ENCODE data around the gene ITIH3. TPM values are rescaled to one million over a fixed set of nuclear protein-coding genes. Genes with fewer than 3 reads are reported as not detected.
A peak's percentile ranks its signal among the peaks of the same experiment; 100 is the strongest.

Gene ITIH3
- total RNA-seq, 1 experiment from 2014 or later: 4.0 TPM

GRCh38 chr3:52834871-52835501 lies 40.4 kb downstream of the ITIH3 start, which contains the start of gene MUSTN1:
Gene MUSTN1 (minus strand): TSS chr3:52835019. CDS start chr3:52834948, 71 bp downstream.
- Histone ChIP-seq H3K4me3 (no peak within 1 kb of the TSS), H3K36me3 (no peaks in the 10 kb centered on the region), H3K9me3 (replicated peaks) (no peaks in the 10 kb centered on the region), H3K27me3 (replicated peaks) (no peaks in the 10 kb centered on the region), H3K4me1 (replicated peaks) (peaks cover 20% of the 10 kb centered on the region), H3K27ac (no peak within 1 kb of the TSS)
- no peak for DNase-seq (ENCODE audit: low read depth in 1 of 2, low spot score in 2 of 2)

- no peak overlapping the region for H3K4me3 ChIP-seq
- no peaks in the 10 kb centered on the region for H3K36me3 ChIP-seq
- no peaks in the 10 kb centered on the region for H3K27me3 ChIP-seq (replicated peaks)
- H3K9me3 ChIP-seq (replicated peaks): no peaks in the 10 kb centered on the region
- peaks cover 16% of the 10 kb centered on the region for H3K4me1 ChIP-seq (replicated peaks)
- no peak overlapping the region for H3K27ac ChIP-seq
- DNase-seq (ENCODE audit: low read depth in 1 of 2, low spot score in 2 of 2): no peak
Observed at GRCh38 chr3:52835766-52836470, 41.3 kb downstream of the ITIH3 start.

- no peaks in the 10 kb centered on the region for H3K27me3 ChIP-seq (replicated peaks)
- H3K4me3 ChIP-seq: no peak overlapping the region
- no peak overlapping the region for H3K27ac ChIP-seq
- peaks cover 11% of the 10 kb centered on the region for H3K4me1 ChIP-seq (replicated peaks)
- H3K9me3 ChIP-seq (replicated peaks): no peaks in the 10 kb centered on the region
- no peaks in the 10 kb centered on the region for H3K36me3 ChIP-seq
- DNase-seq (ENCODE audit: low read depth in 1 of 2, low spot score in 2 of 2): no peak
Observed at GRCh38 chr3:52836471-52836845, 41.9 kb downstream of the ITIH3 start.

- no peak for DNase-seq (ENCODE audit: low read depth in 1 of 2, low spot score in 2 of 2)
- Histone ChIP-seq H3K9me3 (replicated peaks) (no peaks in the 10 kb centered on the region), H3K4me3 (no peak overlapping the region), H3K36me3 (no peaks in the 10 kb centered on the region), H3K27ac (no peak overlapping the region), H3K27me3 (replicated peaks) (no peaks in the 10 kb centered on the region), H3K4me1 (replicated peaks) (peaks cover 6% of the 10 kb centered on the region)
Observed at GRCh38 chr3:52836986-52837385, 42.4 kb downstream of the ITIH3 start.

- Histone ChIP-seq H3K27me3 (replicated peaks) (no peaks in the 10 kb centered on the region), H3K4me1 (replicated peaks) (peaks cover 15% of the 10 kb centered on the region), H3K27ac (no peak overlapping the region), H3K9me3 (replicated peaks) (no peaks in the 10 kb centered on the region), H3K4me3 (no peak overlapping the region), H3K36me3 (peaks cover 7% of the 10 kb centered on the region; the same call in 1 of the 2 replicates)
- DNase-seq (ENCODE audit: low read depth in 1 of 2, low spot score in 2 of 2): no peak
Observed at GRCh38 chr3:52838561-52839267, 44.1 kb downstream of the ITIH3 start.

GRCh38 chr3:52839268-52839575 lies 44.6 kb downstream of the ITIH3 start:
- Histone ChIP-seq H3K36me3 (peaks cover 7% of the 10 kb centered on the region; the same call in 1 of the 2 replicates), H3K27ac (no peak overlapping the region), H3K9me3 (replicated peaks) (no peaks in the 10 kb centered on the region), H3K27me3 (replicated peaks) (no peaks in the 10 kb centered on the region), H3K4me1 (replicated peaks) (peaks cover 16% of the 10 kb centered on the region), H3K4me3 (no peak overlapping the region)
- DNase-seq (ENCODE audit: low read depth in 1 of 2, low spot score in 2 of 2): no peak

- DNase-seq (ENCODE audit: low read depth in 1 of 2, low spot score in 2 of 2): no peak
- Histone ChIP-seq H3K4me3 (no peak overlapping the region), H3K27ac (no peak overlapping the region), H3K9me3 (replicated peaks) (no peaks in the 10 kb centered on the region), H3K4me1 (replicated peaks) (peaks cover 14% of the 10 kb centered on the region), H3K27me3 (replicated peaks) (no peaks in the 10 kb centered on the region), H3K36me3 (peaks cover 7% of the 10 kb centered on the region; the same call in 1 of the 2 replicates)
Observed at GRCh38 chr3:52839892-52840545, 45.4 kb downstream of the ITIH3 start.

GRCh38 chr3:52841211-52841980 lies 46.8 kb downstream of the ITIH3 start:
- Histone ChIP-seq H3K27me3 (replicated peaks) (no peaks in the 10 kb centered on the region), H3K36me3 (peaks cover 7% of the 10 kb centered on the region; the same call in 1 of the 2 replicates), H3K4me1 (replicated peaks) (peaks cover 11% of the 10 kb centered on the region), H3K4me3 (no peak overlapping the region), H3K27ac (no peak overlapping the region), H3K9me3 (replicated peaks) (no peaks in the 10 kb centered on the region)
- DNase-seq (ENCODE audit: low read depth in 1 of 2, low spot score in 2 of 2): no peak

GRCh38 chr3:52841981-52842340 lies 47.4 kb downstream of the ITIH3 start:
- DNase-seq (ENCODE audit: low read depth in 1 of 2, low spot score in 2 of 2): no peak
- Histone ChIP-seq H3K9me3 (replicated peaks) (no peaks in the 10 kb centered on the region), H3K27ac (no peak overlapping the region), H3K27me3 (replicated peaks) (no peaks in the 10 kb centered on the region), H3K4me3 (no peak overlapping the region), H3K4me1 (replicated peaks) (peaks cover 11% of the 10 kb centered on the region), H3K36me3 (peaks cover 7% of the 10 kb centered on the region; the same call in 1 of the 2 replicates)

- H3K4me3 ChIP-seq: no peak overlapping the region
- no peaks in the 10 kb centered on the region for H3K9me3 ChIP-seq (replicated peaks)
- H3K36me3 ChIP-seq: peaks cover 7% of the 10 kb centered on the region; the same call in 1 of the 2 replicates
- H3K27ac ChIP-seq: no peak overlapping the region
- no peaks in the 10 kb centered on the region for H3K27me3 ChIP-seq (replicated peaks)
- DNase-seq (ENCODE audit: low read depth in 1 of 2, low spot score in 2 of 2): no peak
- peaks cover 11% of the 10 kb centered on the region for H3K4me1 ChIP-seq (replicated peaks)
Observed at GRCh38 chr3:52842424-52842823, 47.8 kb downstream of the ITIH3 start.

- H3K9me3 ChIP-seq (replicated peaks): no peaks in the 10 kb centered on the region
- H3K27ac ChIP-seq: no peak overlapping the region
- DNase-seq (ENCODE audit: low read depth in 1 of 2, low spot score in 2 of 2): peak in 1 of 2 experiments; percentile 28
- peaks cover 11% of the 10 kb centered on the region for H3K4me1 ChIP-seq (replicated peaks)
- H3K27me3 ChIP-seq (replicated peaks): no peaks in the 10 kb centered on the region
- H3K36me3 ChIP-seq: peaks cover 7% of the 10 kb centered on the region; the same call in 1 of the 2 replicates
- no peak overlapping the region for H3K4me3 ChIP-seq
Observed at GRCh38 chr3:52843108-52843865, 48.7 kb downstream of the ITIH3 start.

- DNase-seq (ENCODE audit: low read depth in 1 of 2, low spot score in 2 of 2): no peak
- H3K4me1 ChIP-seq (replicated peaks): peaks cover 11% of the 10 kb centered on the region
- H3K9me3 ChIP-seq (replicated peaks): no peaks in the 10 kb centered on the region
- no peak overlapping the region for H3K27ac ChIP-seq
- H3K27me3 ChIP-seq (replicated peaks): no peaks in the 10 kb centered on the region
- H3K36me3 ChIP-seq: peaks cover 7% of the 10 kb centered on the region; the same call in 1 of the 2 replicates
- no peak overlapping the region for H3K4me3 ChIP-seq
Observed at GRCh38 chr3:52843881-52844280, 49.3 kb downstream of the ITIH3 start.
